Measurements from ENCODE around the gene SPINT2.
"Not testable (repeated sequence)": the region's sequence is repeated elsewhere in the genome, so short reads cannot be mapped to it uniquely, and the experiment has no call there.

SPINT2 gene, protein sequence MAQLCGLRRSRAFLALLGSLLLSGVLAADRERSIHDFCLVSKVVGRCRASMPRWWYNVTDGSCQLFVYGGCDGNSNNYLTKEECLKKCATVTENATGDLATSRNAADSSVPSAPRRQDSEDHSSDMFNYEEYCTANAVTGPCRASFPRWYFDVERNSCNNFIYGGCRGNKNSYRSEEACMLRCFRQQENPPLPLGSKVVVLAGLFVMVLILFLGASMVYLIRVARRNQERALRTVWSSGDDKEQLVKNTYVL

GRCh38 chr19:38264486-38265212 lies at the start of gene SPINT2:
TSS of gene SPINT2 (plus strand) at chr19:38264573. CDS start at chr19:38264893, 320 bp downstream.
- DNase-seq: no peak

- DNase-seq: no peak
Observed at GRCh38 chr19:38216785-38217641, 47.4 kb upstream of the SPINT2 start.

- DNase-seq: no peak
Observed at GRCh38 chr19:38218204-38218603, 46.2 kb upstream of the SPINT2 start.

GRCh38 chr19:38219221-38219620 lies 45.2 kb upstream of the SPINT2 start:
- DNase-seq: no peak

GRCh38 chr19:38221421-38221820 lies 43.0 kb upstream of the SPINT2 start:
- no peak for DNase-seq

DNA sequence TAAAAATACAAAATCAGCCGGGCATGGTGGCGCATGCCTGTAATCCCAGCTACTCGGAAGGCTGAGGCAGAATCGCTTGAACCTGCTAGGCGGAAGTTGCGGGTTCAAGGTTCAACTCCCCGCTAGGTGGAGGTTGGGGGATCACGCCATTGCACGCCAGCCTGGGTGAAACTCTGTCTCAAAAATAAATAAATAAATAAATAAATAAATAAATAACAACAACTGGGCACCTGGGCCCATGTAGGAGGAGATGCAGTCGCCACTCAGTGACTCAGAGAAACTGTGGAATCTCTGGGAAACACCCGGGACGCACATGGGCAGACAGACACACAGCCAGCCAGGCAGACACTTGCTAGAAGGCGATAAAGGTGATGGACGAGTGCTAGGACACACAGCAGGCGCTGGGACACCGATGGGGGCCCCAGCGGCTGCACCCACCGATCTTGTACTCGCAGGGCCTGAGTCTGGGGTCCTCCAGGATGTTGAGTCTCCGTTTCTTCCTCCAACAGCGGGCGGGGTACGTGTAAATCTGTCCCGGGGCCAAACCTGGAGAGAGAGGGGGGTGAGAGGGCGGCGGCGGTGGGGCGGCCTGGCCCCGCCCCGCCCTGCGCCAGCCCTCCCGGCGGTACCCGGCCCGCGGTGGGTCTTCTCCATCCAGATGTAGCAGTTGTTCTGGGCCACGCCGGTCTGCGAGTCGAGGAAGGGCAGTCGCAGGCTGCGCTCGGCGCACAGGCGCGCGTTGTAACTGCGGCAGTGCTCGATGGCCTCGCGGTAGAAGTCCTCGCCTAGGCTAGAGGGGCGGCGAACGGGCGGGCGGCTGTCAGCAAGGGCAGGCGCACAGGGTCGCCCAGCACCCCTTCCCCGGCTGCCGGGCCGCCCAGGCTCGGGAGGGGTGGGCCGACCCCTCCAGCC lies 42.2 kb upstream of the SPINT2 start:
- DNase-seq: no peak

GRCh38 chr19:38223119-38223523 lies 41.3 kb upstream of the SPINT2 start:
- no peak for DNase-seq

DNA sequence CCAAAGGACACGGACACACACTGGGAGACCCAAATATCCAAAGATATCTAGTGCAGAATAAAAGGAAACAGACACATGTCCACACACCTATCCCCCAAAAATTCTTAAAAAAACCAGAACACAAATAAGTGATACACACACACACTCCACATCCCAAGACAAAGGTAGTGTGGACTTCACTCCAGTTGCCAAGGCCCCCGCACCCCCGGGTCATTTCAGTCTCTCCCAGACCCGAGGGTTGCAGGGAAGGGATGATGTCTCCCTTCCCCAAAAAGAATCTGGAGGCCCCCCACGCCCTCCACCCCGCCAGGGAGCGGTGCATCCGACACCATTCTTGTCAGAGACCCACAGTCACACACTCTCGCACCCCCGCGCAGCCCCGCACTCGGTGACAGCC lies 40.8 kb upstream of the SPINT2 start:
- DNase-seq: no peak

DNA sequence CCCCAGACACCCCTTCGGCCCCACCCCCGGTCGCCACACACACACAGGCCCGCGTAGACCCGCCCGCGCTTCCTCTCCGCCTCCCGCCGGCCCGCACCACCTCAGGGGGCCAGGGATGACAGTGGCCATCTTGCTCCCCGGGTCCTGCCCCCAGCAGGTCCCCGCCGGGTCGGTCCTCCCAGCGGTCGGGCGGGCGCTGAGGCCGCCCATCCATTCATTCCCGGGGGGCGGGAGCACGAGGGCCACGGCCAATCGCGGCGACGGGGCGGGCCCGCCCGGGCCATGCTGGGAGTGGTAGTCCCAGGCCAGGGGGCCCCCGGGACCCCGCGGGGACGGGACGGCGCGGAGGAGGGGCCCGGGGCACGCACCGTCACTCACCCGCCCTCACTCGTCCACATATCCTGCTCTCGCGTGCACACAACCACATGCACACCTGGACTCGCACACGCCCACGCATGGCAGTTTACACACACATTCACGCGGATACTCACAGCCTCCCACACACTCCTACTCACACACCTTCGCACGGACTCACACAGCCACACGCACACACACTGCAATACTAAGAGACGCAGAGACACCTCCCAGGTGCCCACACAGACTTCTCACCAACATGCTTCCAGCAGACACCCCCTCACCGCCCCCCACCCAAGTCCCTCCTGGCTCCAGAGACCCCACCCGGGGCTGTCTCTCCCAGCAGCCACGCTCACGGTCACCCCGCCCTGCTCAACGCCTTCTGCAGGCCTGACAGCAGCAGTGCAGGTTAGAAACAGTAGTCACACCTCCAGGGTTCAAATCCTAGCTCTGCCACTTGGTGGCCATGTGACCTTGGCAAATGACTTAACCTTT lies 40.1 kb upstream of the SPINT2 start, which contains the start of gene DPF1:
Gene DPF1 (minus strand): TSS at position 209 of the 849 bp plus-strand sequence. CDS start 80 bp downstream, at position 129.
- peak; percentile 85 for DNase-seq

- not testable (repeated sequence) for DNase-seq
Observed at GRCh38 chr19:38224863-38225218, 39.5 kb upstream of the SPINT2 start.

GRCh38 chr19:38227287-38228004 lies 36.9 kb upstream of the SPINT2 start:
- no peak for DNase-seq

GRCh38 chr19:38228005-38228377 lies 36.4 kb upstream of the SPINT2 start:
- no peak for DNase-seq

DNA sequence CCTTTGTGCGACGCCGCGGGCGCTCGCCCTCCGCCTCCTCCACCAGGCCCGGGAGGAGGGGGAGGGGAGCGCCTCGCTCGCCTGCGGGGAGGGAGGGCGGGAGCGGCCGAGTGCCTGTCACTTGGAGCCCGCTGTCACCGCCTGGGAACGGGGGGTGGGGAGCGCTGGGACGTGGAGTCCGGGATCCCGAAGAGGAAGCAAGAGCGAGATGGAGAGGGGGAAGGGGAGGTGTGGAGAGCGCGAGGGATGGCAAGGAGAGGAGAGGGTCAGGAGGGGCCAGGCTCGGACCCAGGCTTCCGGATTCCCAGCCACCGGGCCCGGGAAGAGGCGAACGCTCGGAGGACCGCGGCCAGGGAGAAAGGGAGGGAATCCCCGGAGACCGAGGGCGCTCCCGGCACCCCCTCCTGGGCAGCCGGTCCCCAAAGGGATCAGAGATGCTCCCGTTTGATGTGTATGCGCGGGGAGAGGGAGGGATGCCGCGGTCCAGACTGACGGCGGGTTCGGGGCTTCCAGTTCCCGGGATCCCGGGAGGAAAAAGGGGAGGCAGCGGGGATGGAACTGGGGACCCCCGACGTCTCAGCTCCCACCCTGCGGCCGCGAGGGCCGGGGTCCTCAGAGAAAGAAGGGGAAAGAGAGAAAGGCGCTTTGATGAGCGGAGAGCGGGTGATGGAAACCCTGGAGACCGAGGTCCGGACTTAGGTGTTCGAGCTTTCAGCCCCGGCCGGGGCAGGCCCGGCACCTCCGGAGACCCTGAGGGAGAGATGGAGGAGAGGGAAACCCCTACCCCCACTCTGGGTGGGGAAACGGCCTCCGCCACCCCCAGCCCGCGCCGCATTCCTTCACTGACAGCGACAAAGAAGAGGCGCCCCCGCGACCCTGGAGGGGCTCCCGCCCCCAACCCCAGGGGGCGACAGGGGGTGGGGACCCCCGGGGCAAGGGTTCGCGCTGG lies 35.6 kb upstream of the SPINT2 start:
- DNase-seq: no peak

- peak; percentile 72 for DNase-seq
Observed at GRCh38 chr19:38229585-38230073, 34.7 kb upstream of the SPINT2 start.

DNA sequence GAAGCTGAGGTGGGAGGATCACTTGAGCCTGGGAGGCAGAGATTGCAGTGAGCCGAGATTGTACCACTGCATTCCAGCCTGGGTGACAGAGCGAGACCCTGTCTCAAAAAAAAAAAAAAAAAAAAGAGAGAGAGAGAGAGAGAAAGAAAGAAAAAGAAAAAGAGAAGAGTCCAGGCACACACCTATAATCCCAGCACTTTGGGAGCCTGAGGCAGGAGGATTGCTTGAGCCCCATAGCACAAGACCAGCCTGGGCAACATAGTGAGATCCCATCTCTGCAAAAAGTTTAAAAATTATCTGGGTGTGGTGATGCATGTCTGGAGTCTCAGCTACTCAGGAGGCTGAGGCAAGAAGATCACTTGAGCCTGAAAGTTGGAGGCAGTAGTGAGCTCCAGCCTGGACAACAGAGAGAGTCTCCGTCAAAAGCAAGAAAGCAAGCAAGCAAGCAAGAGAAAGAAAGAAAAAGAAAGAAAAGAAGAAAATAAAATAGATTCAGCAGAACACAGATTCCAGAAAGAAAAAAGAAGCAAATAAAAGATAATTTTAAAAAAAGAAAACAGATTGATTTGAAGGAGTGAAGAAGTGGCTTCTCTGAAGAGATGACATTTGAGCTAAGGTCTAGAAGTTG lies 33.8 kb upstream of the SPINT2 start:
- DNase-seq: not testable (repeated sequence)

DNA sequence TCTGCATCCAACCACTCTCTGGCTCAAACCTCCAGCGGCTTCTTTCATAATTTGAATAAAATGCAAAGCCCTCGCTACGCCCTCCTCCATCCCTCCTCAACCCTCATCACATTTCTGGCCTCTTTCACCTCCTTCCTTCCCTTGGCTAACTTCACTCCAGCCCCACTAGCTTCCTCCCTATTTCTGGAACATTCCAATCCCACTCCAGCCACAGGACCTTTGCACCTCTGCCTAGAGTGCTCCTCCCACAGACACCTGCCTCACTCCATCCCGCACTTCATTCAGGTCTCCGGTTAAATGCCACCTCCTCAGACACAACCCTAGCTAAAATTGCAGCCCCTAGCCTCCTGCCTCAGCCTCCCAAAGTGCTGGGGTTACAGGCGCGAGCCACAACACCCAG lies 32.5 kb upstream of the SPINT2 start:
- DNase-seq: no peak

- DNase-seq: peak; percentile 23
Observed at GRCh38 chr19:38233740-38234251, 30.6 kb upstream of the SPINT2 start.

- DNase-seq: no peak
Observed at GRCh38 chr19:38234615-38235014, 29.8 kb upstream of the SPINT2 start.

GRCh38 chr19:38239816-38240215 lies 24.6 kb upstream of the SPINT2 start:
- DNase-seq: no peak
